Chondrocyte (in vitro differentiated cells): ENCODE data around the gene TSPAN18. TPM values are rescaled to one million over a fixed set of nuclear protein-coding genes. Genes with fewer than 3 reads are reported as not detected.

Source experiments
- DNase-seq: peaks from one replicate; pipeline ENCODE4 v3.0.0; 2021; ENCODE audit warnings: mixed read lengths, low spot score
- H3K27ac Mint-ChIP-seq: one replicate; pipeline ENCODE4 v1.8.0; 2021; ENCODE audit warnings: mild to moderate bottlenecking, moderate library complexity, mixed read lengths; ENCODE audit not compliant: unreplicated experiment
- H3K27me3 Mint-ChIP-seq: 2 replicates; pipeline ENCODE4 v1.8.0; 2021; ENCODE audit warnings: low read depth, mixed read lengths
- H3K36me3 Mint-ChIP-seq: 2 replicates; pipeline ENCODE4 v1.8.0; 2021; ENCODE audit warnings: low read depth, mixed read lengths
- H3K4me1 Mint-ChIP-seq: 2 replicates; pipeline ENCODE4 v1.8.0; 2021; ENCODE audit warnings: low read depth, mild to moderate bottlenecking, mixed read lengths
- H3K4me3 Mint-ChIP-seq: one replicate; pipeline ENCODE4 v1.8.0; 2021; ENCODE audit warnings: mild to moderate bottlenecking, moderate library complexity, mixed read lengths; ENCODE audit not compliant: unreplicated experiment
- H3K9me3 Mint-ChIP-seq: 2 replicates; pipeline ENCODE4 v1.8.0; 2021; ENCODE audit warnings: low read depth, mixed read lengths
- CTCF ChIP-seq: fragments of 200-600 bp; sonication (generic); IDR thresholded peaks from 2 replicates; pipeline ENCODE4 v1.5.0; 2021; ENCODE audit warnings: antibody characterized with exemption, mild to moderate bottlenecking, moderate library complexity
- total RNA-seq: library from RNA; stranded (reverse); gene quantifications from 3 replicates; pipeline ENCODE4 v1.2.1, GENCODE V29; 2021

Gene TSPAN18
- total RNA-seq, 1 donor from 2014 or later: 4.0 TPM

DNA sequence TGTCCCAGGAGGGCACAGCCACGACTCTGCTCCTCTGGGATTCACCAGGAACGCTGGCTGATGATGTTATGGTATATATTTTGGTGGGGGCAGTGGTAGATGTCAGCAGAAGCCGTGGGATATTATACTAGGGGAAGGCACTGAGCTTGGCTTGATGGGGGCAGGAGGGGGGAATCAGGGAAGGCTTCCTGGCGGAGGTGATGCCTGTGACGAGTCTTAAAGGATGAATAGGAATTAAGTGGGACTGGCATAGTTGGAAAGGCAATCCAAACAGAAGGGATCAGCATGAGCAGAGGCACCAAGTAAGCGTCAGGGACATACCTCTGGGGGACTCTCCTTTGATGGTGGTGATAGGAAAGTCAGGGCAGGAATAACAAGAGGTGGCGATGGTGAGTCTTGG is 176.3 kb downstream of the TSPAN18 start:
- Mint-ChIP-seq H3K36me3 (no peaks in the 10 kb centered on the region), H3K9me3 (peaks cover 4% of the 10 kb centered on the region), H3K27me3 (peaks cover 20% of the 10 kb centered on the region), H3K4me3 (no peak overlapping the region), H3K4me1 (no peaks in the 10 kb centered on the region), H3K27ac (no peak overlapping the region)
- no peak for TF ChIP-seq CTCF
- DNase-seq: no peak

DNA sequence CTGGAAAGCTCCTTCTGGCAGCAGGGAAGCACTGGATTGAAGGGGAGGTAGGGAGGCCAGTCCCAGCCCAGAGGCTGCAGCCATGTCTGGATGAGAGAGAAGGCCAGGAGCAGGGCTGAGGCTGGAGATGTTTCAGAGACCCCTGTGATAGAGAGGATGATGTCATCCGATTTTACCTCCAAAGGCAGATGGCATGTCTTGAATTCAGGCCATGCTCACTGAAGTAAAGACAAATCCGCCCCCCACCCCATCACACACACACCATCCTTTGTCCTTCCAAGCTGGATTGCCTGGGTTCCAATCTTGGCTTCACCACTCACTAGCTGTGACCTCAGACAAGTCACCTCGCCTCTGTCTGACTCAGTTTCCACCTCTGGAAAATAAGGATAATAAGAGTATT is 176.8 kb downstream of the TSPAN18 start:
- Mint-ChIP-seq H3K36me3 (no peaks in the 10 kb centered on the region), H3K4me3 (no peak overlapping the region), H3K4me1 (no peaks in the 10 kb centered on the region), H3K27me3 (peaks cover 23% of the 10 kb centered on the region), H3K9me3 (peaks cover 4% of the 10 kb centered on the region), H3K27ac (no peak overlapping the region)
- no peak for TF ChIP-seq CTCF
- no peak for DNase-seq

DNA sequence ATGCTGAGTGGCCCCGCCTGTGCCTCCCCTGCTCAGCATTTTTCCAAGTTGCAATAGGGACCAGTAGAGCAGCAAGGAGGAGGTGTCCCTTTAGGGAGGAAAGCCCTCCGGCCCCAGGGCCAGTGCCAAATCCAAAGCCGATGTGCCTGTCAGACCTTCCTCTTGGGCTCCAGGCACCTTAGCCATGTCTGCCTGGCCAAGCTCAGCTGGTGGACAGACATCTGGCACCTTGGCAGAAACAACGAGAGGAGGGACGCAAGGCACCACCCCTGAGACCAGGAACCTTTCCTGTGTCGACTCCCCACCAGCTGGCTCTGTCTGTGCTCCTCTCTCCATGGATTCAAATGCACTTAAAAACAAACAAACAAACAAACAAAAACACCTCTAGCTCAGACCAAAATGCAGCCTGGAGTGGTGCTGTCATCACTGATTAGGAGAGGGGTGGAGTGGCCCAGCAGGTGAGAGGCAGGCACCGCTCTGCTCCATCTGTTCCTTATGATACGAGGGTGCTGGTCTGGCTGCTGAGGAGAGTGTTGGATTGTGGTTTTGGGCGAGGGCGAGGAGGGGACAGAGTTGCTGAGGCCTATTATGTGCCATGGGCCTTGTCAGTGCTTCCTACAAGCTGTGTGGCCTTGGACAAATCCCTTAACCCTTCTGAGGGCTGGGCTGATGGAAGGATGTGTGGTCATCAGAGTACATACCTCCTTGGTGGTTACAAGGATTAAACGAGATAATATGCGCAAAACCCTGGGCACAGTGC is 177.7 kb downstream of the TSPAN18 start:
- no peaks in the 10 kb centered on the region for H3K9me3 Mint-ChIP-seq
- H3K4me3 Mint-ChIP-seq: no peak overlapping the region
- peaks cover 23% of the 10 kb centered on the region for H3K27me3 Mint-ChIP-seq
- no peak for TF ChIP-seq CTCF
- no peaks in the 10 kb centered on the region for H3K36me3 Mint-ChIP-seq
- no peak for DNase-seq
- H3K27ac Mint-ChIP-seq: no peak overlapping the region
- H3K4me1 Mint-ChIP-seq: no peaks in the 10 kb centered on the region

DNA sequence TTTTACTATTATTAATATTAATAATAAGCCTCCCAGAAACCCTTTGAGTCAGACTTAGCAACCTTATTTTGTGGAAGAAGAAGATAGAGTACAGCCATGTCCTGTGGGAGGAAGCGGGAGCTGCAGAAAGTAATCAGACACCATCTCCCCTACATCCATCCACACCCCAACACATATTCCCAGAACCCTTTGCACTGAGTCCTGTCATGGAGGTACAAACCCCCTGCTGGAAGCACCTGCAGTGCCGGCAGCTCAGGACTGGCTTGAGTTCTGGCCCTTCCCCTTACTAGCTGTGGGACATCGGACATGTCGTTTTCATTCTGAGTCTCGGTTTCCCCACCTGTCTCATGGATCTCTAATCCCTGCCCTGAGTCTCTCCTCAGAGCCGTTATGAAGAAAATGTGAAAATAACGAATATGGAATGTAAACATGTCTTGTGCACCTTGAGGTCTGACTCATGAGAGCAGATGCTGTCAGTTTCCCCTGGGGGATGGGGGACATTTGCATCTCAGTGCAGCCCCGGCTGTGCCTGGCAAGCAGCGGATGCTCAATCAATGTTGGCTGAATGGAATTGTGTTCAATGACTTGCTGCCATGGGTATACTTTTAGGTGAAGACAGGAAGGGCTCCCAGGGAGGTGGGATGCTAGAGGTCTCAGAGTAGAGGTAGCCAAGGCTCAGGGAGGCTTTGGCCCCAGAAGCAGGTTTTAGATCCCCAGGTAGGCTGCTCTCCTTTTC is 178.5 kb downstream of the TSPAN18 start:
- no peaks in the 10 kb centered on the region for H3K9me3 Mint-ChIP-seq
- DNase-seq: no peak
- peaks cover 23% of the 10 kb centered on the region for H3K27me3 Mint-ChIP-seq
- no peaks in the 10 kb centered on the region for H3K4me1 Mint-ChIP-seq
- TF ChIP-seq CTCF: no peak
- H3K27ac Mint-ChIP-seq: no peak overlapping the region
- no peaks in the 10 kb centered on the region for H3K36me3 Mint-ChIP-seq
- H3K4me3 Mint-ChIP-seq: no peak overlapping the region

- no peaks in the 10 kb centered on the region for H3K9me3 Mint-ChIP-seq
- H3K27ac Mint-ChIP-seq: no peak overlapping the region
- H3K27me3 Mint-ChIP-seq: peaks cover 23% of the 10 kb centered on the region
- no peaks in the 10 kb centered on the region for H3K36me3 Mint-ChIP-seq
- H3K4me1 Mint-ChIP-seq: peaks cover 4% of the 10 kb centered on the region
- DNase-seq: no peak
- H3K4me3 Mint-ChIP-seq: no peak overlapping the region
- no peak for TF ChIP-seq CTCF
These were observed 179.9 kb downstream of the TSPAN18 start for GRCh38 chr11:44906649-44907048.
